BLaER1 (cell line): ENCODE measurements around the gene GTPBP8.
"Not testable (repeated sequence)": the region's sequence is repeated elsewhere in the genome, so short reads cannot be mapped to it uniquely, and the experiment has no call there.

Experiments
- H3K27ac ChIP-seq: shearing (Covaris generic); formaldehyde crosslinking; 2 replicates; pipeline ENCODE4 v1.8.1; 2022
- H3K27me3 ChIP-seq: shearing (Covaris generic); formaldehyde crosslinking; 2 replicates; pipeline ENCODE4 v1.8.1; 2022
- H3K36me3 ChIP-seq: shearing (Covaris generic); formaldehyde crosslinking; 2 replicates; pipeline ENCODE4 v1.8.1; 2022
- H3K4me1 ChIP-seq: shearing (Covaris generic); formaldehyde crosslinking; 2 replicates; pipeline ENCODE4 v1.8.1; 2022
- H3K4me2 ChIP-seq: shearing (Covaris generic); formaldehyde crosslinking; 2 replicates; pipeline ENCODE4 v1.8.1; 2022
- H3K4me3 ChIP-seq: shearing (Covaris generic); formaldehyde crosslinking; 2 replicates; pipeline ENCODE4 v1.8.1; 2022
- H3K9ac ChIP-seq: shearing (Covaris generic); formaldehyde crosslinking; 2 replicates; pipeline ENCODE4 v1.8.1; 2022
- H3K9me3 ChIP-seq: shearing (Covaris generic); formaldehyde crosslinking; 2 replicates; pipeline ENCODE4 v1.8.1; 2022
- H4K20me1 ChIP-seq: shearing (Covaris generic); formaldehyde crosslinking; 2 replicates; pipeline ENCODE4 v1.8.1; 2022
- Cebpa-rat ChIP-seq: shearing (Covaris generic); IDR thresholded peaks from 2 replicates; pipeline ENCODE4 v1.8.1; 2022

GTPBP8 gene

DNA sequence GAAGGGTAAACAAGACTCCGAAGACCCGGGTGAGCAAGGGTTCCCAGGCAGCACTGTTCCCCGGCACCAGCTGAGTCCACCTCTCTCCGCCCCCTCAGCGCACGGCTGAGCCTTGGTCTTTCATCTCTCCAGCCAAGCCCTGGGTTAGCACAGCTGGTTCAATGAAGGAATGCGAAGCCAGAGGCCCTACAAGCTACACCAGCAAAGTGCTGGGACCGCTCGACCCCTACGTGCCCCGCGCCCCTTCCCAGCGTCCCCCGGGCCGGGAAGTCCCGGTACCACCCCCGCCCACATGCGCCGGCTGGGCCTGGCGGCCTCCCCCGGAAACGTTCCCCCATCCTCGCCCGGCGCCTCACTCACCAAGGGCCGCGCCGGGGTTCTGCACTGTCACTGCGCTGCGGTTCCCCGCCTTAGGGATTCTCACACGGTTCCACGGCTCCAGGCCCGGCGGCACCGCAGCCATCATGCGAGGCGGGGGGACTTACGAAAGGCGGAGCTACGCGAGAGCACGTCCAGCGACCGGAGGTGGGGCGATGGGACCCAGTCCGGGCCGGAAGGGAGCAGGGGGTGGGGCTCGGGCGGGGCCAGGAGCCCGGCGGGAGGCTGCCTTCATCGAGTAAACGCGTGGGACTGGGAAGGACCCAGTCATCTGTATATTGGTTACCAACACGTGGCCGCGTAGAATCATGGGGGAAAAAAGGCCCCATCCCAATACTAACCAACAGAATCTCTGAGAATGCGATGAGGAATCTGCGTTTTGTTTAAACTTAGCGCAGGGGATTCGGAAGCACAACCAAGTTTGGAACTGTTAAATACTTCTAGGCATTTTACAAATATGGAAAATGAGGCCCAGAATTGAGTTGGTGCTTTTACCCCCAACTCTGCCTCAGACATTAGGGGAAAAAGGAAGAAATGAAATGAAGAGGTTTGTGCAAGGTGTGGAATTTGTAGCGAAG is 28.7 kb downstream of the GTPBP8 start:
- TF ChIP-seq Cebpa-rat = no peak
- Histone ChIP-seq H3K4me2 (peak overlapping the region; percentile 86), H3K9ac (peak overlapping the region; percentile 89), H3K4me3 (peak overlapping the region; percentile 84), H4K20me1 (peaks cover 5% of the 10 kb centered on the region; the same call in 1 of the 2 replicates), H3K27ac (peak overlapping the region; percentile 88), H3K9me3 (no peaks in the 10 kb centered on the region), H3K4me1 (peaks cover 24% of the 10 kb centered on the region), H3K36me3 (peaks cover 30% of the 10 kb centered on the region), H3K27me3 (no peaks in the 10 kb centered on the region)

DNA sequence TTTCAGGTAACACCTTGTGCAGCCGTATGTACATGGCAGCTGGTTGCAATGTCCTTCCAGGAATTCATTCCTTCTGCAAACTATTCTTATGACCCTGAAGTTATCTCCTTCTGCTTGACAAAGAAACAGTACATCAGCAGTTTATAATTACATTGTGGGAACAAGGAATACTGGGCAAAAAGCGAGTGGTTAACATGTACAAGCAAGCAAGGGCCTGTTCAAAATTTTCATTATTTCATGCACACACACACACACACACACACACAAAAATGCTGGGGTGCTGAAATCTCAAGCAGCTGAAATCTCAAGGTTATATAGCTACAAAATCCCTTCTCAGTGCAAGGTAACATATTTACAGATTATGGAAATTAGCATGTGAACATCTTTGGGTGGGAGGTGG is 30.7 kb downstream of the GTPBP8 start:
- H3K27ac ChIP-seq = no peak overlapping the region
- H4K20me1 ChIP-seq = no peaks in the 10 kb centered on the region
- no peak overlapping the region for H3K9ac ChIP-seq
- peaks cover 24% of the 10 kb centered on the region for H3K4me1 ChIP-seq
- H3K4me2 ChIP-seq = no peak overlapping the region
- H3K9me3 ChIP-seq = no peaks in the 10 kb centered on the region
- H3K36me3 ChIP-seq = peaks cover 10% of the 10 kb centered on the region
- TF ChIP-seq Cebpa-rat = no peak
- H3K27me3 ChIP-seq = no peaks in the 10 kb centered on the region
- H3K4me3 ChIP-seq = no peak overlapping the region

DNA sequence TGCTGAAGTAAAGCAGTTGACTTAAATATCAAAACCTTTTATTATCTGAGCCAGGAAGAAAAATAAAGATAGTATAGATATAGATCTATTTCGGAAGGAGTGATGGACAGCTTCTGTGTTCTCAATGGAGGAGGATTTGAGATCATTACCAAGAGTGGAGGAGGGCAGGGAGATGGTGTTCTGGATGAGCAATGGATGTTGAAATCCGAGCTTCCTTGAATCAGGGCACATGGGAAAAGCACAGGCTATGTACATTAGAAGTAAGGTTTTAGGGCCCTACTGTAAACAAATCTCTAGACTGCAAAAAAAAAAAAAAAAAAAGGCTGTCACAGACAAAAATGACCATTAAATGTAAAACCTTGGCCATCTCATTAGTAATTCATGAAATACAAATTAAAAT is 43.2 kb downstream of the GTPBP8 start:
- no peaks in the 10 kb centered on the region for H3K36me3 ChIP-seq
- H3K27ac ChIP-seq = no peak overlapping the region
- H3K4me3 ChIP-seq = no peak overlapping the region
- H3K9ac ChIP-seq = no peak overlapping the region
- no peak overlapping the region for H3K4me2 ChIP-seq
- no peaks in the 10 kb centered on the region for H3K4me1 ChIP-seq
- no peak for TF ChIP-seq Cebpa-rat
- H4K20me1 ChIP-seq = no peaks in the 10 kb centered on the region
- H3K27me3 ChIP-seq = no peaks in the 10 kb centered on the region
- no peaks in the 10 kb centered on the region for H3K9me3 ChIP-seq

DNA sequence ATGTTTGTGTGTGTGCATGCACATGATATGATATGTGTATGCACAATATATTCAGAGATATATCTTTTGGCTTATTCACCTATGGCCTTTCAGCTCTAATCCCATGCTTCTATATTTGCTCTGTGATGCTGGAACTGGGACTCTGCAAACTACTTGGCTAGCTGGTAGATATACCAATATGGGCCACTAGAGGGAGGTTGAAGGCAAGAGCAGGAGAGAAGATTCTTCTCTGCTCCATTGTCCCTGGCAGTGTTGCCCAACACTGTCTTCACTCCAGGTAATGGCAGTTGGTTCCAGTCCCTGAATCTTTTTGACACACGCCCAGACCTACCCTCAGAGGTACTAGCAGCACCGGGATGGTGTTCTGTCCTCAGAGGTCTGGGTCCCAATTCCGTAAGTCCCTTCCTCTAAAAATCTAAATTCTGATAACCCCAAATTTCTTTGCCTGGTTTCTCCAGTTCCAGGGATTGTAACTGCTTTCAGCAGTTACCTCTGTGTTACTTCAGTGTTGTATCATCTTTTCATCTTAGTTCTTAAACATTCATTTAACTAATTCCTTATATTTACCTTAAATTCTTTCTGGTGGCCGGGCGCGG is 44.7 kb downstream of the GTPBP8 start:
- Histone ChIP-seq H3K4me3 (no peak overlapping the region), H3K27ac (no peak overlapping the region), H3K9me3 (no peaks in the 10 kb centered on the region), H4K20me1 (no peaks in the 10 kb centered on the region), H3K4me2 (no peak overlapping the region), H3K36me3 (no peaks in the 10 kb centered on the region), H3K27me3 (no peaks in the 10 kb centered on the region), H3K9ac (no peak overlapping the region), H3K4me1 (no peaks in the 10 kb centered on the region)
- TF ChIP-seq Cebpa-rat = no peak

DNA sequence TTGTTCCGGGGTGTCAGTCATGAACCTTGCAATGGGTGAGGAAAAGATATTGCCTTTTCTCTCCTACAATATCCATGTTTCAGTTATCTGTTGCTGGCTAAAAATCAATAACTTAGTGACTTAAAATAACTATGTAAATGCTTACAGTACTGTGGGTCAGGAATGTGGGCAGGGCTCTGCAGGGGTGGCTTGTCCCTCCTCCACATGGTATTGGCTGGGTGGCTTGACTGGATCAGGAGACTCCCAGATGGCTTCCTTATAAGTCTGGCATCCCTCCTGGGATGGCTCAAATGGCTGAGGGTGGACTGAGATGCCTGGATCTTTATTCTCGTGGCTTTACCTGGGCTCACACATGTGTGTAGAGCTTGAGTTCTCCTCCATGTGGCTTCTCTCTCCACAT is 47.5 kb downstream of the GTPBP8 start:
- TF ChIP-seq Cebpa-rat = no peak
- Histone ChIP-seq H3K4me3 (no peak overlapping the region), H3K4me1 (no peaks in the 10 kb centered on the region), H3K27ac (no peak overlapping the region), H3K27me3 (no peaks in the 10 kb centered on the region), H3K36me3 (no peaks in the 10 kb centered on the region), H4K20me1 (no peaks in the 10 kb centered on the region), H3K4me2 (no peak overlapping the region), H3K9ac (no peak overlapping the region), H3K9me3 (no peaks in the 10 kb centered on the region)

DNA sequence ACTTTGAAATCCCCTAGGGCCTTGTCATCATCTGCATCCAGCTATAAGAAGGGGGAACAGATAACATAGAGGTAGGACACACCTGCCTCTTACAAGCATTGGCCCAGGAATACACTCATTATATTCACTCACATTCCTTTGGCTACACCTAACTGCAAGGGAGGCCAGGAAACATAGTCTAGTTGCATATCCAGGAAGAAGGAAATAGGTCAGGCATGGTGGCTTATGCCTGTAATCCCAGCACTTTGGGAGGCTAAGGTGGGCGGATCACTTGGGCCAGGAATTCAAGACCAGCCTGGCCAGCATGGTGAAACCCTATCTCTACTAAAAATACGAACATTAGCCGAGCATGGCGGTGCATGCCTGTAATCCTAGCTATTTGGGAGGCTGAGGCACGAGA is 48.8 kb downstream of the GTPBP8 start:
- Histone ChIP-seq H3K36me3 (no peaks in the 10 kb centered on the region), H4K20me1 (no peaks in the 10 kb centered on the region), H3K9me3 (no peaks in the 10 kb centered on the region), H3K4me2 (no peak overlapping the region), H3K4me3 (no peak overlapping the region), H3K27me3 (no peaks in the 10 kb centered on the region), H3K9ac (no peak overlapping the region), H3K4me1 (peaks cover 4% of the 10 kb centered on the region; the same call in 1 of the 2 replicates), H3K27ac (no peak overlapping the region)
- no peak for TF ChIP-seq Cebpa-rat

DNA sequence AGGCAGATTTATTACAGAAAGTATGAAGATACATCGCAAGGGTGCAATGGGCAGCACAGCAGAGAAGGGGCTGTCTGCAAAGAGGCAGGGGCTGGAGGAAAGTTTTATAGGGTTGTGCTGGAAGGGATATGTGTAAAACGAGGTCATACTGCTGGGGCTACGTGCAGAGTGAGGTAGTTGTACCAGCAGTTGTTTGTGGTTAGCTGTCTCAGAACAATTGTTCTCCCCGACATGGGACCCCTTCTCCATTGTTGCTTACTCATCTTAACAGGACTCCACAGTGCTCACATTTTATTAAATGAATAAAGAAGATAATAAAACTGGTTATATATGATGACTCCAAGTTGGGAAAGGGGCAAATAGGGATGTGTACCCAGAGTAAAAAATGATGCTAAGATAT is 49.4 kb downstream of the GTPBP8 start:
- Histone ChIP-seq H3K36me3 (no peaks in the 10 kb centered on the region), H3K4me3 (no peak overlapping the region), H4K20me1 (no peaks in the 10 kb centered on the region), H3K27ac (no peak overlapping the region), H3K9me3 (peaks cover 7% of the 10 kb centered on the region; the same call in 1 of the 2 replicates), H3K9ac (no peak overlapping the region), H3K27me3 (no peaks in the 10 kb centered on the region), H3K4me1 (peaks cover 4% of the 10 kb centered on the region; the same call in 1 of the 2 replicates), H3K4me2 (no peak overlapping the region)
- no peak for TF ChIP-seq Cebpa-rat

DNA sequence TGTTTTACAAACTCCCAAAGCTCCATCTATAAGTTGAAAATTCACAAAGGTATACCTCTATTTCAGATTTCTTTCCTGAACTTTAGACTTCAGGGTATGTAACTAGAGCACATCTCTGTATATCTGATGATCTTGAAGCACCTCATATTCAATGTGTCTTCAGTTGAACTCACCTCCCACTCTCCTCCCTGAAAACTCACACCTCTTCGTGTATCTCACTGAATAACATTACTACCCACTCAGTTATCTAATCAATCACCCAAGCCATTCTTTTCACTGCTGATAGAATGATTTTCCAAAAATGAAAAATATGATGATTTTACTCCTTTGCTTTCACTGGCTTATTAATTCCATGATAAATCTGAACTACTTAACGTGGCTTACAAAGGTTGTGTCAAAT is 52.9 kb downstream of the GTPBP8 start:
- no peak overlapping the region for H3K4me2 ChIP-seq
- no peak for TF ChIP-seq Cebpa-rat
- H3K27me3 ChIP-seq = no peaks in the 10 kb centered on the region
- H3K36me3 ChIP-seq = no peaks in the 10 kb centered on the region
- H4K20me1 ChIP-seq = no peaks in the 10 kb centered on the region
- peaks cover 4% of the 10 kb centered on the region; the same call in 1 of the 2 replicates for H3K4me1 ChIP-seq
- no peak overlapping the region for H3K27ac ChIP-seq
- no peak overlapping the region for H3K9ac ChIP-seq
- peaks cover 36% of the 10 kb centered on the region for H3K9me3 ChIP-seq
- no peak overlapping the region for H3K4me3 ChIP-seq

DNA sequence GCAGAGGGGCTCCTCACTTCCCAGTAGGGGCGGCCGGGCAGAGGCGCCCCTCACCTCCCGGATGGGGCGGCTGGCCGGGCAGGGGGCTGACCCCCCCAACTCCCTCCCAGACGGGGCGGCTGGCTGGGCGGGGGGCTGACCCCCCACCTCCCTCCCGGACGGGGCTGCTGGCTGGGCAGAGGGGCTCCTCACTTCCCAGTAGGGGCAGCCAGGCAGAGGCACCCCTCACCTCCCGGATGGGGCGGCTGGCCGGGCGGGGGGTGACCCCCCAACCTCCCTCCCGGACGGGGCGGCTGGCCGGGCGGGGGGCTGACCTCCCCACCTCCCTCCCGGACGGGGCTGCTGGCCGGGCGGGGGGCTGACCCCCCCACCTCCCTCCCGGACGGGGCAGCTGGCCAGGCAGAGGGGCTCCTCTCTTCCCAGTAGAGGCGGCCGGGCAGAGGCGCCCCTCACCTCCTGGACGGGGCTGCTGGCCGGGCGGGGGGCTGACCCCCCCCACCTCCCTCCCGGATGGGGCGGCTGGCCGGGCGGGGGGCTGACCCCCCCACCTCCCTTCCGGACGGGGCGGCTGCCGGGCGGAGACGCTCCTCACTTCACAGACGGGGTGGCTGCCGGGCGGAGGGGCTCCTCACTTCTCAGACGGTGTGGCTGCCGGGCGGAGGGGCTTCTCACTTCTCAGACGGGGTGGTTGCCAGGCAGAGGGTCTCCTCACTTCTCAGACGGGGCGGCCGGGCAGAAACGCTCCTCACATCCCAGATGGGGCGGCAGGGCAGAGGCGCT is 55.6 kb downstream of the GTPBP8 start:
- not testable (repeated sequence) for H3K27ac ChIP-seq, H3K4me1 ChIP-seq, H3K27me3 ChIP-seq, H4K20me1 ChIP-seq, H3K4me2 ChIP-seq, H3K4me3 ChIP-seq, H3K9ac ChIP-seq, H3K36me3 ChIP-seq
- H3K9me3 ChIP-seq = peaks cover 36% of the 10 kb centered on the region
